CD14-positive monocyte (primary cell): ENCODE data around the gene MKI67. TPM values are rescaled to one million over a fixed set of nuclear protein-coding genes. Genes with fewer than 3 reads are reported as not detected.

Experiments used
- DNase-seq, 3 donors: peaks; one replicate each; pipeline ENCODE4 v3.0.0-alpha.2; 2011 to 2022
- H2AFZ ChIP-seq: 2 replicates; pipeline ENCODE4 v1.6.0; 2012; ENCODE audit warnings: mild to moderate bottlenecking, low read depth, low read length, inconsistent platforms; ENCODE audit not compliant: insufficient read depth, poor library complexity, severe bottlenecking
- H3K27ac ChIP-seq, 2 donors: 1 replicate in 1 of 2; 2 replicates in 1 of 2; pipeline ENCODE4 v1.5.1; 2012 to 2013; ENCODE audit warnings: low read length in 2 of 2, control low read depth in 1 of 2, inconsistent platforms in 1 of 2, low read depth in 1 of 2, mild to moderate bottlenecking in 1 of 2
- H3K27me3 ChIP-seq, 2 donors: one replicate each; pipeline versions ENCODE4 v1.6.0 to v1.6.1; 2011 to 2013; ENCODE audit warnings: low read length in 2 of 2; ENCODE audit not compliant: control insufficient read depth in 2 of 2, insufficient read depth in 2 of 2
- H3K36me3 ChIP-seq, 2 donors: replicated peaks in 1 of 2; 1 replicate in 1 of 2; 2 replicates in 1 of 2; pipeline versions ENCODE4 v1.5.1 to v1.6.1; 2012 to 2013; ENCODE audit warnings: low read length in 2 of 2, control low read depth in 1 of 2, inconsistent platforms in 1 of 2, mild to moderate bottlenecking in 1 of 2; ENCODE audit not compliant: insufficient read depth in 2 of 2, control insufficient read depth in 1 of 2
- H3K4me1 ChIP-seq, 2 donors: 1 replicate in 1 of 2; 2 replicates in 1 of 2; pipeline versions ENCODE4 v1.5.1 to v1.6.1; 2012 to 2013; ENCODE audit warnings: low read length in 2 of 2, control low read depth in 1 of 2, inconsistent platforms in 1 of 2, mild to moderate bottlenecking in 1 of 2, moderate library complexity in 1 of 2; ENCODE audit not compliant: insufficient read depth in 2 of 2, control insufficient read depth in 1 of 2
- H3K4me2 ChIP-seq: replicated peaks from 2 replicates; pipeline ENCODE3; 2012; ENCODE audit warnings: low read length, moderate library complexity, mild to moderate bottlenecking; ENCODE audit not compliant: poor library complexity, severe bottlenecking; ENCODE audit errors: extremely low read depth
- H3K4me3 ChIP-seq, 3 experiments: fragments of 200-600 bp in 1 of 3; sonication (generic) in 1 of 3; replicated peaks in 1 of 3; 1 replicate in 2 of 3; 2 replicates in 1 of 3; pipeline ENCODE4 v1.5.1; 2011 to 2013; ENCODE audit warnings: low read length in 3 of 3, mild to moderate bottlenecking in 3 of 3, control low read depth in 2 of 3, low read depth in 2 of 3, inconsistent platforms in 1 of 3, moderate library complexity in 1 of 3
- H3K79me2 ChIP-seq: 2 replicates; pipeline ENCODE4 v1.6.0; 2012; ENCODE audit warnings: mild to moderate bottlenecking, control low read depth, inconsistent platforms, low read length, moderate library complexity; ENCODE audit not compliant: insufficient read depth
- H3K9ac ChIP-seq: 2 replicates; pipeline ENCODE4 v1.6.0; 2017; ENCODE audit warnings: low read length, mild to moderate bottlenecking; ENCODE audit not compliant: insufficient read depth, poor library complexity, severe bottlenecking
- H3K9me3 ChIP-seq, 2 donors: replicated peaks in 1 of 2; 1 replicate in 1 of 2; 2 replicates in 1 of 2; pipeline versions ENCODE4 v1.5.1 to v1.6.1; 2012 to 2013; ENCODE audit warnings: low read length in 2 of 2, control low read depth in 1 of 2; ENCODE audit not compliant: control insufficient read depth in 1 of 2, insufficient read depth in 1 of 2
- H4K20me1 ChIP-seq: 2 replicates; pipeline ENCODE4 v1.6.0; 2012; ENCODE audit warnings: mild to moderate bottlenecking, low read length, control low read depth, moderate library complexity; ENCODE audit not compliant: insufficient read depth
- H3K27ac Mint-ChIP-seq, 7 donors: one replicate each; pipeline ENCODE4 v1.8.0; 2020; ENCODE audit warnings: mild to moderate bottlenecking in 7 of 7, mixed read lengths in 7 of 7, moderate library complexity in 6 of 7, inconsistent platforms in 2 of 7
- H3K27me3 Mint-ChIP-seq, 3 donors: one replicate each; pipeline ENCODE4 v1.8.0; 2021 to 2022; ENCODE audit warnings: low read depth in 3 of 3, mild to moderate bottlenecking in 3 of 3, mixed read lengths in 3 of 3, moderate library complexity in 3 of 3, inconsistent platforms in 1 of 3
- H3K36me3 Mint-ChIP-seq, 2 donors: one replicate each; pipeline ENCODE4 v1.8.0; 2020; ENCODE audit warnings: mixed read lengths in 2 of 2, inconsistent platforms in 1 of 2, mild to moderate bottlenecking in 1 of 2
- H3K4me1 Mint-ChIP-seq: one replicate; pipeline ENCODE4 v1.8.0; 2020; ENCODE audit warnings: mild to moderate bottlenecking, mixed read lengths
- H3K4me3 Mint-ChIP-seq, 2 donors: one replicate each; pipeline ENCODE4 v1.8.0; 2020; ENCODE audit warnings: mild to moderate bottlenecking in 2 of 2, mixed read lengths in 2 of 2, moderate library complexity in 1 of 2
- H3K9me3 Mint-ChIP-seq, 7 donors: one replicate each; pipeline ENCODE4 v1.8.0; 2020 to 2022; ENCODE audit warnings: mixed read lengths in 7 of 7, mild to moderate bottlenecking in 6 of 7, moderate library complexity in 6 of 7, inconsistent platforms in 2 of 7
- CTCF ChIP-seq: fragments of 200-600 bp; IDR thresholded peaks from one replicate; pipeline ENCODE4 v1.8.0; 2022; ENCODE audit warnings: antibody characterized with exemption, mild to moderate bottlenecking
- WGBS: methylation state at CpG from one replicate; pipeline ENCODE4 v1.1.5; 2013; ENCODE audit warnings: missing lambda C conversion rate; ENCODE audit not compliant: insufficient coverage; 5-methylcytosine and 5-hydroxymethylcytosine counted together
- intact Hi-C, 2 donors: fragments of 100-400 bp; cut with micrococcal nuclease; formaldehyde crosslinking; loops; one replicate each; pipeline versions ENCODE4 v1.15.0 to v1.15.1; 2023
- polyA plus RNA-seq, 3 donors: library from polyadenylated mRNA; depleted of rRNA in 1 of 3; unstranded in 2 of 3; stranded (reverse) in 1 of 3; fragments of 300-500 nt in 2 of 3; fragments of >200 nt in 1 of 3; fragmentation: Illumina TruSeq in 2 of 3; gene quantifications; 1 replicate in 2 of 3; 2 replicates in 1 of 3; pipeline ENCODE4 v1.2.3, GENCODE V29; 2012 to 2021

Gene MKI67
- polyA plus RNA-seq, 3 donors = 0.02 to 0.05 TPM; not detected in 1

GRCh38 chr10:128070161-128070560 is 56.1 kb downstream of the MKI67 start:
- Histone ChIP-seq H3K36me3 (peaks cover 100% of the 10 kb centered on the region in 2 donors), H3K4me2 (no peak overlapping the region), H3K27ac (peak overlapping the region in 1 of 2 donors; percentile 33), H2AFZ (no peak overlapping the region), H3K4me1 (peaks cover 12 to 24% of the 10 kb centered on the region in 2 donors), H3K79me2 (peaks cover 26% of the 10 kb centered on the region), H3K9me3 (no peaks in the 10 kb centered on the region), H3K27me3 (no peaks in the 10 kb centered on the region), H3K4me3 (no peak overlapping the region), H3K9ac (no peak overlapping the region), H4K20me1 (peaks cover 98% of the 10 kb centered on the region)
- intact Hi-C loops = loop anchor here in 1 of 2 donors (10.0 kb wide), 1 partner anchor 55 kb away; the partner anchor contains the start of gene MKI67
- H3K36me3 Mint-ChIP-seq = peaks cover 96 to 100% of the 10 kb centered on the region in 2 donors
- DNase-seq = peak in 1 of 3 donors; percentile 6
- peak overlapping the region in 5 of 7 donors; percentile 45 to 89 (median 63) for H3K27ac Mint-ChIP-seq
- peaks cover 25% of the 10 kb centered on the region for H3K4me1 Mint-ChIP-seq
- peaks cover 0 to 6% (median 0%) of the 10 kb centered on the region in 7 donors for H3K9me3 Mint-ChIP-seq
- peaks cover 0 to 3% (median 3%) of the 10 kb centered on the region in 3 donors for H3K27me3 Mint-ChIP-seq
- no peak overlapping the region for H3K4me3 Mint-ChIP-seq
- no peak for TF ChIP-seq CTCF
- 100% methylated on average over 6 of the region's 10 CpGs for WGBS

GRCh38 chr10:128069351-128070051 is 56.7 kb downstream of the MKI67 start:
- Mint-ChIP-seq H3K27me3 (peaks cover 0 to 5% (median 3%) of the 10 kb centered on the region in 3 donors), H3K4me3 (no peak overlapping the region), H3K27ac (peak overlapping the region; percentile 64 to 92 (median 83)), H3K36me3 (peaks cover 92 to 97% of the 10 kb centered on the region in 2 donors), H3K4me1 (peaks cover 31% of the 10 kb centered on the region), H3K9me3 (peaks cover 0 to 6% (median 0%) of the 10 kb centered on the region in 7 donors)
- H3K9me3 ChIP-seq = no peaks in the 10 kb centered on the region
- H3K4me1 ChIP-seq = peaks cover 17 to 29% of the 10 kb centered on the region in 2 donors
- peaks cover 96% of the 10 kb centered on the region for H4K20me1 ChIP-seq
- peak; percentile 84 for TF ChIP-seq CTCF
- peak; percentile 77 to 81 (median 80) for DNase-seq
- H3K27me3 ChIP-seq = no peaks in the 10 kb centered on the region
- intact Hi-C loops = loop anchor here (1.0 to 10.0 kb wide), 4 partner anchors 33 to 162 kb away; partner anchors contain the start of genes MKI67 (in 1 of the 2) and PTPRE (in 1 of the 2)
- no peak overlapping the region for H2AFZ ChIP-seq
- peaks cover 27% of the 10 kb centered on the region for H3K79me2 ChIP-seq
- peak overlapping the region in 1 of 2 donors; percentile 33 for H3K27ac ChIP-seq
- WGBS = 71% methylated on average over 24 of the region's 28 CpGs
- H3K36me3 ChIP-seq = peaks cover 94 to 95% of the 10 kb centered on the region in 2 donors
- no peak overlapping the region for H3K4me3 ChIP-seq
- H3K4me2 ChIP-seq = no peak overlapping the region
- no peak overlapping the region for H3K9ac ChIP-seq
